ENCODE data around the gene CALML3.

GRCh38 chr10:5503477-5503835 lies 21.3 kb upstream of the CALML3 start:
- TF ChIP-seq CTCF (IDR thresholded peaks at IDR 0.05 in 8 of 11, conservative IDR thresholded peaks at IDR 0.05 in 3 of 11) (no peak), POLR2A (IDR thresholded peaks at IDR 0.05) (no peak)

Data from spleen (tissue), 7 donors.